HG02759 (cell line): ENCODE results near the gene CENPI.
"Not testable (repeated sequence)": the region's sequence is repeated elsewhere in the genome, so short reads cannot be mapped to it uniquely, and the experiment has no call there.

Experiments
- ATAC-seq: cut with Tn5 transposase; IDR thresholded peaks from one replicate; pipeline ENCODE4 v1.9.1; 2021; ENCODE audit warnings: mild to moderate bottlenecking, moderate library complexity; ENCODE audit not compliant: unreplicated experiment

CENPI gene

GRCh38 chrX:101097546-101098453 is at the start of gene CENPI:
TSS of gene CENPI (plus strand) at chrX:101098204. CDS start at chrX:101101071, 2,867 bp downstream.
- ATAC-seq: peak; percentile 100

DNA sequence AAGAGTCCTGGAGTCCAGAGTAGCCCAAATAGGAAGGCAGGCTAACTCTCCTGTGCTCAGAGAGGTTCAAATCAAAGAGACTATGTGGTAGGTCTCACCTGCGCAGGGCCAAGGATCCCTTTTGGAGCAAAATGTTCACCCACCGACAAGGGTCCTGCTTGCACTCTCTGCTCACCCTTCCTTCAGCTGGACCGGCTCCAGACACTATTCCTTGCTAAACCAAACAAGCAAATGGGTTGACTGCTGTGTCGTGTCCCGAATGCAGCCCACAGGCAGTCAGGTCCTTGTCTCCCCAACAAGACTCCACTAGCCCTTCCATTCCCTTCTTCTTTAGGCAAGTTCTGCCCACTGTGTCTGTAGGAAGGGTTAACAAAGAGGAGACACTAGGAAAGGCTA is 46.9 kb upstream of the CENPI start:
- peak; percentile 7 for ATAC-seq

DNA sequence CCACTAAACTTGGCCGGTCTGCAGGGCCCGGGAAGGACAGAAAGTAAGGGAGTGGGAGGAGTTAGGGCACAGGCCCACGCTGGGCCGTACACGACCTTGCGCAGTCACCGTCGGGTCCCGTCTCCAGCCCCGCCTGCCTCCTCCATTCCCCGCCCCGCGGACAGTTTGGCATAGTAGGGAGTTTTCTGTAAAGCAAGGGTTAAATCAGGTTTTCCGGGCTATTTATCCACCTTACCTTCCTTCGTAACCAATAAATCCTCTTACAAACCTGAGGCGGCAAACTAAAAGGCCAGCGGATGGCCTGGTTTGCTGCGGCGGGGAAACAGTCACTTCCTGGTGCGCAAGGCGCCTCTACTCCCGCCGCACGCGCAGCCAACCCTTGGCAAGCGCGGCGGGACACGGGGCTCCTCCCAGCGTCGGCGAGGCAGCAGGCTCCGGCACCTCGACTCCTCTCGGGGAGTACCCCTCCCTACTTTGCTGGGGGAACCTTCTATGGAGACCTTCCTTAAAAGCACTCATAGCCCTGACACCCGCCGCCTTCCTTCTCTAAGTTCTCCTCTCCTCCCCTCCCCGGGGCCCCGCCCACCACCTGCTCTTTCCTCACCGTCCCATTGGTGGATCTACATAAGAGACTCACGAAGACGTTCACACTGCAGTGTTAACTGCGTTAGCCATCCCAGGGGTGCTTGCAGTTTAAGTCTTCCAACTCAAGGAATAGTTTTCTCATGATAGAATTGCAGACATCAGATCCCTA is 46.3 kb upstream of the CENPI start, which contains the start of gene TRMT2B:
TRMT2B (minus strand) TSS at position 563 of the 754 bp plus-strand sequence. CDS start 9,822 bp downstream, outside the sequence.
- ATAC-seq: peak; percentile 96

GRCh38 chrX:101056551-101056950 is 41.5 kb upstream of the CENPI start:
- not testable (repeated sequence) for ATAC-seq

DNA sequence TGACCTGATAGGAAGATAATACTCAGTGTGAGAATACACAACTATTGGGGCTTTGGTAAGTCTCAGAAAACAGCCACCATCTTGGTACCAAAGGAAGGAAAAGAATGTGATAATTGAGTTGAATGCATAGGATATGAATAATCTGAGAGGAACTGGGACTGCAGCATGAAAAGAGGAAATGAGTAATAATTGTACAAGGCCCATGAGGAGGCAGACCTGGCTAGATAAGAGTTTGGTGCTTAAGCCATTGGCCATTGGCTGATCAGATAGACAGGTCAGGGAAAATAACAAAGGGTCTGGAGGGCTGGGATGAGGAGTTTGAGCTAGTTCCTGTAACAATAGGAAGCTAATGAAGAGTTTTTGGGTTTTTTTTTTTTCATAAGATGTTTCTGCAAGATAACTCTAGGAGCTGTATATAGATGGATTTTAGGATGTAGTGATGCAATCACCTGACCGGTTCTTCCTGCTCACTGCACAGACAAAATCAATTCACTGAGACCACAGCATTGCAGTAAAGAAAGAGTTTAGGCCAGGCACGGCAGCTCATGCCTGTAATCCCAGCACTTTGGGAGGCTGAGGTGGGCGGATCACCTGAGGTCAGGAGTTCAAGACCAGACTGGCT is 40.8 kb upstream of the CENPI start:
- ATAC-seq: peak; percentile 93

DNA sequence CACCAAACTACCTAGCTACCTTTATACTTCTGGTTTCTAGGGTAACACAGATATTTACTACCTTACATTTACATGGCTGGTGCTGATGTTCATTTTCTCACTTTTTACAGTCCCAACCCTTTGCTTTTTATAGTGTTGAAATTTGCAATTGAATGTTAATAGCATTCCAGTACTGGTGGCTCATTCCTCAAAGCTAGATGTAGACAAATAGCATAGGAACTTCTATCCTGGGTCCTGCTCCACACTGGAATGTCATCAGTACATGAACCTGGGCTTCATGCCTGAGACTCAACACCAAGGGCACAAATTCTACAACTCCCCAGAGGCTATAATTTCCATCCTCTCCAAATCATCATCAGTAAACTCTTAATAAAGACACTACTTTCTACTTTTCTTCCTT is 35.8 kb upstream of the CENPI start:
- ATAC-seq: no peak

DNA sequence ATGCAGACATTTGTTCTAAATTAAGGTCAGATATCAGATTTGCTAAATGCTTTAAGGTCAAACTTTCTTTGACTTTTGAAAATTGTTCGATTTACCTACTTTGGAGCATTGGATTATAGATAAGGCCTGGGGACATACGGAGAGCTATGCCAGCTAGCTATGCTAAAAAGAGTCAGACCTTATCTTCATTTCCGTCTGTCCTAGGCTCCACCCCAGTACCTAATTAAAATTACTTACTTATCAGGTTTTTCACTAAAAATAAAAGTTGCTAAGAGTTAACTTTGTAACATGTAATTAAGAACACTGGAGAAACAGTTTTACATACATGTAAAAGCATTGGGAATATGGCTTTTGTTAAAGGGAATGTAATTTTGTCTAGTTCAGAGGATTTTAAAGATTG is 26.4 kb upstream of the CENPI start:
- no peak for ATAC-seq

GRCh38 chrX:101078716-101079598 is 19.0 kb upstream of the CENPI start, which contains the start of gene TMEM35A:
TSS of gene TMEM35A (plus strand) at chrX:101078879. CDS start at chrX:101079003, 124 bp downstream.
- ATAC-seq: no peak

DNA sequence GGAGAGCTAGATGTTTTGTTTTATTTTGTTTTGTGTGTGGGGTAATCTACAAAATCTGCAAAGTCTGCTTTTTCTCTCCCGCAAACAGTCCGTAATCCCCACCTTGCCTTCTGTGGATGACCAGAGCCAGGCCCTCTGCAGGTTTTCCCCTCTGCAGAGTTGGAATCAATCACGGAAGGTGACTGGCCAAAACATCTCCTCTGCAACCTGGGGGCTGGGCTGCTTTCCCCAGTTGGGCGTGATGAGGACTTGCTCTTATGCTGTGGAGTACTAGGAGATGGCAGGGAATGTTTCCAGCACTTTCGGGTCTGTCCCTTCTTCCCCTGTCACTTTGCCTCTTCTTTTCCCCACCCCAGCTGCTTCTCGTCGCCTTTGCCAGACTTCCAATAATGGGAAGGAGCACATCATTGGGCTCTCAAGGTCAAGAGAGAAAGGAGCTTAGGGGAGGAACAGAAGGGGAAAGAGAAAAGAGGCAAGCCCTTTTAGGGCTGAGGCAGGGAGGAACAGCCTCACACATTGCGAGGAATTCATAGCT is 18.2 kb upstream of the CENPI start:
- no peak for ATAC-seq

DNA sequence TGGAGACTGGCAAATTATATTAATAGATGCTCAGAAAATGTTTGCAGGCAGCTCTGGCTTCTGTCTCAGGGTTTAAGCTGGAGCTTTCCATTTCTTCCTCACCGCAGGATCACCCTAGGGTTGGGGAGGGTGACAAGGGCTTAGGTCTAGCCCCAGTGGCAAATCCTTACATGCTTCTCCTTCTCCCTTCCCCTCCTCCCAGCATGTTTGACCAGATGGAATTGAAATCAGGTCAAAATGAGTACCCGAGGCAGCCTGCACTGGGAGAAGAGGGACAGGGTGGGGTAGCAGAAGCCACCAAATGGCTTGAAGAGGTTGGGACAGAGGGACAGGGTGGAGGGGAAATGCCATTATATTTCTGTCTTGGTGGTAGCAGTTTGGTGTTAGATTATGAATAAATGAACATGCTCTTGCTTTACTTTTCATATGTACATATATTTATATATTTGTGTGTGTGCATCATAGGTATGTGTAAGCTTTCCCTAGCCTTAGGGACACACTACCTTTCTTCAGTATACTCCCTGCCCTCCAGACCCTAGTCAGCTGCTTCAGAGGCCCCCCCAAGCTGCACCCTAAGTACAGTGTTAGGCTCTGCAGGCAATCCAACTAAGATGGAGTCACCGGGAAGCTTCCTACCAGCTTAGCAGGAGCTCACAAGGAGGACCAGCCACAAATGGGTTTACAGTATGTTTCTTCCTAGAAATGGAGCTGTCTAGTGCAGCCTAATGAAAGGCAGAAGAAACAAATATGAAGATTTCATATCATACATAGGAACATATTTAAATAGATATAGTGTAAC is 17.5 kb upstream of the CENPI start:
- ATAC-seq: no peak

- no peak for ATAC-seq
These were observed 16.8 kb upstream of the CENPI start for GRCh38 chrX:101081231-101081630.

- ATAC-seq: no peak
These were observed 6.2 kb upstream of the CENPI start for GRCh38 chrX:101091817-101092216.

- no peak for ATAC-seq
These were observed 10.3 kb downstream of the CENPI start for GRCh38 chrX:101108284-101108683.

- no peak for ATAC-seq
These were observed 19.7 kb downstream of the CENPI start for GRCh38 chrX:101117701-101118100.

DNA sequence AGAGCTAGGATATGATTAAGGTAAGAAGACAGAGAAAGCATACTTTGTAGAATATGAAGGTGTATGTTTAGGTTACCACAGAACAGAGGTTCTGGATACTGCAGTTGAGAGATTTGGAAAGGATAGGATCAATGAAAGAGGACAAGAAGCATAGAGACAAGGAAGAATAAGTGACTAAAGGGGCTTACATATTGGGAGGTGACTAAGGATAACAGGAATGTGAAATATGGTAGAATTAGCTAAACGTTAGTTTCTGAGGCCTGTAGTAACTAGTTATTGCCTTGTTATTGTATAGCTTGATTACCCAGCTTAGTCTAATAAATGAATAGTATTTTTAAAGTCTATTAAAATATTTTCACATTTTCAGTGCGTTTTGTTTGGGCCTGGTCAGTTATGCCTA is 38.2 kb downstream of the CENPI start:
- ATAC-seq: no peak
